22Rv1 (cell line): ENCODE measurements around the gene SPECC1L.
"Not testable (repeated sequence)": the region's sequence is repeated elsewhere in the genome, so short reads cannot be mapped to it uniquely, and the experiment has no call there.

Experiments used
- H3K27ac ChIP-seq: fragments of 450-650 bp; 2 replicates; pipeline ENCODE4 v1.5.1; 2017
- ZFX ChIP-seq: fragments of 450-650 bp; IDR thresholded peaks from 2 replicates; pipeline ENCODE4 v1.6.1; 2017; ENCODE audit warnings: antibody characterized with exemption, borderline replicate concordance
- TF ChIP-seq, protein P1 (sequence below): fragments of 450-650 bp; IDR thresholded peaks from 2 replicates; pipeline ENCODE4 v1.5.1; 2017; ENCODE audit warnings: mild to moderate bottlenecking

Gene SPECC1L

DNA sequence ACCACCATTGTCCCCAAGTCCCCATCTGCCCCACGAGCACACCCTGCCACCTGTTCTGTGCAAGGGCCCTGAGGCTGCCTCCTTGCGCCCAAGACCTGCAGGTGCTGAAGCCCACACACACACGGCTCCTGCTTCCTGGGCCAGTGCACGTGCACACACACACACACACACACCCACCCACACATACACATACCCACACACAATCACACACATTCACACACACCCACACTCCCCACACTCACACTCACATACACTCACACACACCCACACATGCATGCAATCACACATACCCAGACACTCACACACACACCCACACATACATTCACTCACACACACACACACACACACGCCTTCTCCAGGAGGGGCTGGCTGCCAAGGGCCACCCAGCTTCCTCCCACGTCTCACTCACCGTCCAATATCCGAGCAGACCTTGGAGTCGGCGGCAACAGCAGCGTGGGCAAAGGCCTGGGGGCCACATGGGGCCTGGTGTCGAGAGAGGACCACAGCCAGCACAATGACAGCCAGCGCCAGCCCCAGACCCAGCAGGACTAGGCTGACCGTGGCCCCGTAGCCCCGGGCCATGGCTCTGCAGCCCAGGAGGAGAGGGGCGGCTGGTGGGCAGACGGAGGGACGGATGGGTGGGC, 26.4 kb upstream of the SPECC1L start:
- no peak overlapping the region for H3K27ac ChIP-seq
- TF ChIP-seq, protein P1, sequence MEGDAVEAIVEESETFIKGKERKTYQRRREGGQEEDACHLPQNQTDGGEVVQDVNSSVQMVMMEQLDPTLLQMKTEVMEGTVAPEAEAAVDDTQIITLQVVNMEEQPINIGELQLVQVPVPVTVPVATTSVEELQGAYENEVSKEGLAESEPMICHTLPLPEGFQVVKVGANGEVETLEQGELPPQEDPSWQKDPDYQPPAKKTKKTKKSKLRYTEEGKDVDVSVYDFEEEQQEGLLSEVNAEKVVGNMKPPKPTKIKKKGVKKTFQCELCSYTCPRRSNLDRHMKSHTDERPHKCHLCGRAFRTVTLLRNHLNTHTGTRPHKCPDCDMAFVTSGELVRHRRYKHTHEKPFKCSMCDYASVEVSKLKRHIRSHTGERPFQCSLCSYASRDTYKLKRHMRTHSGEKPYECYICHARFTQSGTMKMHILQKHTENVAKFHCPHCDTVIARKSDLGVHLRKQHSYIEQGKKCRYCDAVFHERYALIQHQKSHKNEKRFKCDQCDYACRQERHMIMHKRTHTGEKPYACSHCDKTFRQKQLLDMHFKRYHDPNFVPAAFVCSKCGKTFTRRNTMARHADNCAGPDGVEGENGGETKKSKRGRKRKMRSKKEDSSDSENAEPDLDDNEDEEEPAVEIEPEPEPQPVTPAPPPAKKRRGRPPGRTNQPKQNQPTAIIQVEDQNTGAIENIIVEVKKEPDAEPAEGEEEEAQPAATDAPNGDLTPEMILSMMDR, result no peak
- TF ChIP-seq ZFX, result no peak

DNA sequence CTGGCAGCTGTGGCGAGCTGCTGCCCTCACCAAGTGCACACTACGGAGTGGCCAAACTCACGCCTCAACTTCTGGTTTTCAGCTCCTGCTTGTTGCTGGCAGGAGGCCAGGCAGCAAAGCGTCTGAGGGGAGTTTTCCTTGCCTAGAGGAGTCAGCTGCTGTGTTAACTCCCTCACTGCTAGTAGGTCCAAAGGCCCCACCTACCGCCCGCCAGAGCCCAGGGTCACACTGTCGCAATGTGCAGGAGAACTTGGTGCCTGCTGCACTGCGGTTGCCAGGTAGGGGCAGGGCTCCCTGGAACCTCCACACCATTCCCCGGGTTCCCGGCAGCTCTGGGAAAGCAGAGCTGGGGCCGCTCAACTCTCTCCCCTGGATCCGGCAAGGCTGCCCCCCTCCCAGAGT, 25.6 kb upstream of the SPECC1L start, which contains the start of gene GGT5:
TSS of gene GGT5 (minus strand) at position 53 of the 402 bp plus-strand sequence. CDS start 357 bp downstream, outside the sequence.
- not testable (repeated sequence) for H3K27ac ChIP-seq

DNA sequence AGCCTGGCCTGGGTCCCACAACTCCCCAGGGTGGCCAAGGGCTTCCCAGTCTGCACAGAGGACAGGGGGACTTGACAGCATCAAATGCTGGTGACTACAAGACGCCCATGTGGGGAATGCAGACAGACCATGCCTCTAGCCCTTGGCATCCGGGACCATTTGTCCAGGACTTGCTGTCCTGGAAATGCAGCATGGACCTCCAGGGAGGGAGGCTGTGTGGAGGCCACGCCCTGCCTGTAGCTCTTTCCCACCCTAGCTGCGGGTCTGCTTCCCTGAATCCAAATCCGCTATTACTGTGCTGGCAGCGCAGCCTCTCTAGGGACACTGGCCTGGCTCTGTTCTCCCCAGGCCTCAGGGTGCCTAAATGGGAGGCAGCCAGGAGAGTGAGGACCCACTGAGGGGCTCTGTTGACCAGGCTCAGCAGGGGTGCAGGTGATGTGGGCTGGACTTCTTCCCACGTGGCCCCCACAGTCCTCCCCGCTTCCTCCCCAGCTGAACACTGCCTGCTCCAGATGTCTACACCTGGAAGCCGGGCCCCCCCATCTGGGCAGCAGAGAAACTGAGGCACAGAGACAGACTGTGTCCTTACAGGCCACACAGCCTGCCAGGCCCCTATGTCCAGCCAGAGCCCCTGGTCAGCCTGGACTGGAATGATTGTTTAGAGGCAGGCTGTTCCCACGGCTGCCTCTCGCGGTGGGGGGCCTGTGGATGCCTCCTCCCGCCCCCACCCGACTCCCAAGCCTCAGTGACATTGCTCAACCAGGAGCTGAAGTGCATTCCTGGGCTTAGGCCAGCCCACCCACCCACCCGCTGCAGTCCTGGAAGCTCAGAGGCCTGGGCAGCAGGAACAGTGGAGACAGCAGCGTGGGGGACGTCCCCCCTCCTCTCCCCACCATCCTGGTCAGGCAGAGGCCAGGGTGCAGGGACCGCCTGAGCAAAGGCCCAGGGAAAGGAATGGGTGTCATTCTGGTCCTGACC, 24.8 kb upstream of the SPECC1L start:
- not testable (repeated sequence) for H3K27ac ChIP-seq

DNA sequence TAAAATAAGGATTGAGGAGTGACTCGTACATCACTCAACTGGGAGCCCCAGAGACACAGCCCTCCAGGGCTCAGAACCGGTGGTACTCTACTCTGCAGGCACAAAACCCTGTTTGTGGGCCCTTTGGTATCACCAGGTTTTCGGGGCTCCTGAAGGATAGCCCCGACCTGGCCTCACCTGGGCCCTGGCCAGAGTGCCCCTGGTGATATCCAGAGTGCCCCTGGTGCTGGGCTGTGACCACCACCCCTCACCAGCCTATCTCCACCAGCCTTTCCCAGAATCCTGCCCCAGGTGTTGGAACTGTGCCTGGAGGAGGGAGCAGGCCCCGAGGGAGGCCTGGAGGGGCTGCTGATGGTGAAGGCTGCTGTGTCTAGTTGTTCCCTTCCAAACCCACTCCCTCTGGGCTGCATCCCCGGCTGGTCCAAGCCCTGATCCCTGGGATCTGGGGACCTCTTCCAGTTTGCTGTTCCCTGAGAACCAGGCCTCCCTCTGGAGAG, 23.6 kb upstream of the SPECC1L start:
- TF ChIP-seq ZFX, result no peak
- TF ChIP-seq, protein P1, result no peak

DNA sequence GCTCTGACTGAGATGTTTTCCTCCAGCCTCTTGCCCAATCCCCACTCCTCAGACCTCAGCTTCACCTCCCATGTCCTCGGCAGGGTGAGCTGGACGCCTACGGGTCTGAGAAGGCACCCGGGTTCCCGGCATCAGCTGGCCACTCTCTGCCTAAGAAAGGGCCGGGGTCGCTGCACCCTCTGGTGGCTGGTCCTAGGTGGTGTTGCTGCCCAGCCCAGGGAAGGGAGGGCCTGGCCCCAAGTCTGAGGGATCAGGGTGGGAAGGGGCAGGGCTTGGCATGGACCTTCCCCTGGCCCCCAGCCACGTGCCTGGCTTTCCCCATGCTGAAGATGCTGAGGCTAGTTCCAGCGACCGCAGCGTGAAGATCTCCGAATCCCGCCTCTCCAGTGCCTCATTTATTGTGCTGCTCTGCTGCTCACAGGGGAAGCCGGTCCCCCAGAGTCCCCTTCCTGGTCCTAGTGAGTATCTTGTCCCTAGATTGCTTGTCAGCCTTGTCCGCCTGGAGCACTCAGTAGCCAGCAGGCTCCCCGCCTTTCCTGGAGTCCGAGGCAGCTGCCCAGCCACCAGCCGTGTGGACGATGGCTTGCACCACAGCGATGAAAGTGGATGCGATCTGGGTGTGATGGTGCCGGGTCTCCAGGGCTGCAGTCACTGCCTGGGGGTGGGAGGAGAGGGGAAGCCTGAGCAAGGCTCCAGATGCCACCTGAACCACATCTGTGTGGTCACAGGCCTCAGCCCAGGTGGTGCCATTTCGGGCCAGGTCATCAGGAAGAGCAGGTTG, 22.9 kb upstream of the SPECC1L start:
- TF ChIP-seq, protein P1, result peak; percentile 74
- TF ChIP-seq ZFX, result no peak
- no peak overlapping the region for H3K27ac ChIP-seq

More for the DNA sequence above, 23.6 kb upstream of the SPECC1L start:
- H3K27ac ChIP-seq, result no peak overlapping the region

DNA sequence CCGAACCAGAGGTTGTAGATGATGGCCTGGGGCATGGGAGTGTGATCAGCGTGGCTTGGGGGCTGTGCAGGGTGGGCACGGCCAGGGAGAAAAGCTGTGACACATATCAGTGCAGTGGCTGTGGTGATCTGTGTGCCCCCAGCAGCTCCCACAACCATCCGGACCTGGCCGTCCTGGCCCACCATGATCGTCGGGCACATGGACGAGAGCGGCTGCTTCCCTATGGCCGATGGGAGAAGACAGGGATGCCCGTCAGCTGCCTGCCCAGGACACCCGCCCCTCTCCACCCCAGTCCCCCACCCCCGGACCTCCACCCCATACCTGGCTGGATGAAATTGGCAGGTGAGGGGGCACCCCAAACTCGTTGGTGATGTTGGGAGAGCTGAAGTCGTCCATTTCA, 22.0 kb upstream of the SPECC1L start:
- H3K27ac ChIP-seq, result not testable (repeated sequence)

DNA sequence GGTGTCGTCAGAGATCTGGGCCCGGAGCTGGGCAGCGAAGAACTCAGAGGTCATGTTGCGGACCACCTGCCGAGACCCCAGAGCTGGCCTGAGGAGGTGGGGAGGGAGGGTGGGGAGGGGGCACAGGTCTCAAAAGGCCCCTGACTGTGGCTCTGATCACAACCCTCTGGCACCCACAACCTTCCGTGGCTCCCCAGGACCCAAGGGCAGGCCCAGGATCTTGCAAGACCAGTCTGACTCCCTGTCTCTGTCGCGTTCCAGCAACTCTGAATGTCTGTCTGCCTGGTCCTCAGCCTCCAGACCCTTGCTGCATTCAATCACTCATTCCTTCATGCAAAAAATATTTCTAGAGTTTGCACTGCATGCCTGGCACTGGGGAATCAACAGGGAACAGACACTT, 21.2 kb upstream of the SPECC1L start:
- not testable (repeated sequence) for H3K27ac ChIP-seq

DNA sequence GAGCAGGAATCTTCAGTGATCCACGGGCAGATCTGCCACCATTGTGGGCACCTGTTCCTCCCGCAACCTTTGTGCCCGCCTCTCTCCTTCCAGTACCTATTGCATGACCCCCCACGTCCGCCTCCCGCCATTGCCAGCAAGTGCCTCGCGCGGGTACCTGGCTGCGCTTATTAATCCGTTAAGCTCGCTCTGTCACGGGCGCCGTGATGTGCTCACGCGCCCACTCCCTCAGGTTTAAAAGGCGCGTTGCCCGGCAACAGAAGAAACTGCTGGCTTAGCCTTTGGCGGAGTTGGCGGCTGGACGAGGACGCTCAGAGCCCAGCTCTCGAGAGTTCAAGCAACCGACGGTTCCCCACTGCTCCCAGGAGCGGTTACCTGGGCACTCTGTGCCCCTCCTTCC, 19.3 kb upstream of the SPECC1L start:
- H3K27ac ChIP-seq, result not testable (repeated sequence)

DNA sequence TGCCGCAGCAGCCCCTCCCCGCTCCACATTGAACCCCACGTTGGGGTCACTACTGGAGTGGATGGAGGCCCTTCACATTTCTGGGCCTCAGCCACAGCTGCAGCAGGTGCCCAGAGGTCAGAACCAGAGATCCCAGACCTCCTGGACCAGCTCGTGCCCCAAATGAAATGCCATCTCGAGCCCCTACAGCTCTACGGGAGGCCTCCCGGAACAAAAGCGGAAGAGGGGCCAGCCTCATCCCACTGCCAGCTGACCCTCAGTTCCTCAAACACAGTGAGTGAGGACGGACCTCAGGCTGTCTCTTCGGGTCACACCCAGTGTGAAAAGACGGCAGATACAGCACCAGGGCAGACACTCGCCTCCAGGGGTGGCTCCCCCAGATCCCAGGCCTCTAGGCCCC, 17.5 kb upstream of the SPECC1L start:
- H3K27ac ChIP-seq, result not testable (repeated sequence)

DNA sequence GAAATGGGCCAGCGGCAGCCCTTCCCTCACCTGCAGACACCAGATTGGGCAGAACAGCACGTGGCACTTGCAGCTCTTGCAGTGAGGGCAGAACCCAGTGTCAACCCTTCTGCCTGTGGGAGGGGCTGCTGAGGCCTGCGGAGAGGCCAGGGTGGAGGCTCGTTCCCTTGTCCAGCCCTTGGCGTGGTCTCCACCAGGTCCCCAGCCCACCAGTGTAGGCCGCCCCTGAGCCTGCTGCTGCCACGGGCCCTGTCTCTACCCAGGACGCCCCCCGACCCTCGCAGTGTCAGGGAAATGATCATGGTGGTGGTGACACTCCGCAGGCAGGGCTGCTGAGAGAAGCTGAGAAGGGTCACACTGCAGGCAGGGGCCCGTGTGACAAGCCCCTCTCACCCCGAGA, 14.5 kb upstream of the SPECC1L start:
- H3K27ac ChIP-seq, result not testable (repeated sequence)

DNA sequence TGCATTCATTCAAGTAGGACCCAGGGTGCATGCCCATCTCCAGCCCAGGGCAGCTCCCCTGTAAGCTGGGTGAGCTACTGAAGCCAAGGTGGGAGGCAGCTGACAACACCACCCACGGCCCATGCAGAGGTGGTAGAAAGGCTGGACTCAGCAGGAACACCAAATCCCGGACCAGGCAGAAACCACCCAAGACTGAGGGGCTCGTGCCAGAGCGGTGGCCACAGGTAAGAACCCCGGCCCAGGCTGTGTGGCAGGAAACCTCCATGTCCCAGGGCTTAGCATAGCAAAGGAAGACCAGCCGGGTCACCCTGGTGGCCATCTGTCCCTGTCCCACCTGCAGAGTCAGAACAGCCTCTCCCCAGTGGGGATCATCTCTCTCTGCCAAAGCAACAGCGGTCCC, 13.9 kb upstream of the SPECC1L start:
- H3K27ac ChIP-seq, result not testable (repeated sequence)

DNA sequence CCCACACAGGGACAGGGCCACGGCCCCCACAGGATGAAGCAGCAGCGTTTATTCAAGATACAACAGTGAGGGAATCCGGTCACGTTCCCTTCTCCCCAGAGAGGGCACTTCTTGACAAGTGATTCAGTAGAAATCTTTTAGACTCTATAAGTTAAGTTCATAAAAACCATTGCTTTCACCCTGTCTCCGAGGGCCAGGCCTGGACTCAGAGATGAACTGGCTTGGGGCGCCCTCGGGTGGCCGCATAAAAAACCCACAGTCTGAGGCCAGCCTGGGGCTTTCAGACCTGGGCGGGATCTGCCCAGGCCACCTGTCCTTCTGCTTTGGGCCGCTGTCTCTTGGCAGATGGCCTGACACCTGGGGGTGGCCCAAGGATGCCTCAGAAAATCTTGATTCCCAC, 11.2 kb upstream of the SPECC1L start:
- H3K27ac ChIP-seq, result not testable (repeated sequence)

DNA sequence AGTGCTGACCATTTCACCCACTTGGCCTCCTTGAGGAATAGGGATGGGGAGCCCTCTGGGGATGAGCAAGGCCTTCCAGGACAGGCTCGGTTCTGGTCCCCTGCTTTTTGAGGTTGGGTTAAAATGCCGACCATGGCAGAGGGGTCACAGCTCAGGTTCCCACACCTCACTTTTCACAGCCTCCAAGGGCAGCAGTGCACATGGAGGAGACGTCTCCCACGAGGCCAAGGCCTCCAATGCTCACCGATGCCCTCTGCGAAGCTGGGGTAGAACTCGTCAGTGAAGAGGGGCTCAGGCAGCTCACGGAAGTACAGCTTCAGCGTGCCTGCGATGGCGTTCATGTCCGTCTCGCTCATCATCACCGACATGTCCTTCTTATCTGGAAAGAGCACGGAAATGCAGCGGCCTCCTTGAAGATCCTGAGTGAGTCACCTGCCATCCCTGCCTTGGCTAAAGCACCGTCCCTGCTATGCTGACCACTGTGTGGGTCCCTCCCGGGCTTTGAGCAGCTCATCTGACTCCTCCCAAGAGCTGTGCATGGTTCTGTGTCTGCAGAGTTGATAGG, 8.4 kb upstream of the SPECC1L start:
- H3K27ac ChIP-seq, result not testable (repeated sequence)

DNA sequence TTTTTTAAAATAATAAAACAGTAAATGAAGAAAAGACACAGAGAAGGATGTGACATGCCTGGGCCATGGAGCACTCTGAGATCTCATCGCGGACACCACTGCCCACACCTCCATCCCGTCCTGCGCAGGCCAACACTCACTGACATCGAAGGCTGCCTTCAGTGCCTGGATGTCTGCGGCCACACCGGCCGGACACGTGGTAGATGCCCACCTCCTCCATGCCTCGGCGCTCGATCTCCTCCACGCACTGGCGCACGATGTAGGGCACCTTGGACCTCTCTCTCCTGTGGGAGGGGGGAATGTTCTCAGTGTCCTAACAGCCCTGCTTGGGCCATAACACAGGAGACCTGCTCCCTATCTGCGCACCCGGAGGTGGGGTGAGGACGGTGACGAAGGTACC, 7.2 kb upstream of the SPECC1L start:
- not testable (repeated sequence) for H3K27ac ChIP-seq

DNA sequence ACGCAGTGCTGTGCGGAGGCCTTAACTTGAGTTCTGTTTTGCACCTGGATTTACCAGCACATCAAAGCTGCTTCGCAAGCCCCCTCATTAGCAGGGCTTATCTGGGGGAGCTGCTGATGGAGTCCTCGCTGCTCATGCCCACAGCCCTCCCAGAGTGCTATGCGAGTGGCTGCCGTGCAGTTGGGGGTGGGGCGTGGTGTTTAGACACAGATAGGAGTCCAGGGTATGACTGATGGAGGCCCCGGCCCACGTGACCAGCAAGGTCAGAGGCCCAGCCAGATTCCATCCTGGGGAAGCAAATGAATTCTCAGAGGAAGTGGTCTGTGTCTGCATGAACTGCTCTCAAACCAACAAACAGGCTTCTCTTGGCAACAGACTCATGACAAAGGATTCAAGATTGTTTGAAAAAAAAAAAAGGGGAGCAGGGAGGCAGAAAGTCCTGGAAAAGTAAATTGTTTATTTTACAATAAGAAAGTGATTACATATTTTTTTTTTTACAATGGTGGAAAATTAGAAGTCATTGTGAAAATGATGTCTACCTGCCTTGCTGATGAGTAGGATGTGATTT, 6.2 kb upstream of the SPECC1L start:
- not testable (repeated sequence) for H3K27ac ChIP-seq
